NCI-H2196 (cell line): Measurements from ENCODE around the gene OR4D2.

ENCODE experiments used
- DNase-seq: peaks from one replicate; lab custom pipeline; 2025; ENCODE audit not compliant: unreplicated experiment; lab: John Stamatoyannopoulos, UW

Gene OR4D2

GRCh38 chr17:58172369-58173071 lies 5.7 kb downstream of the OR4D2 start:
- peak; percentile 46 for DNase-seq

GRCh38 chr17:58174871-58175270 lies 8.1 kb downstream of the OR4D2 start:
- no peak for DNase-seq

- DNase-seq = no peak
These were observed 9.4 kb downstream of the OR4D2 start for GRCh38 chr17:58176200-58176599.

GRCh38 chr17:58181796-58182195 lies 15.0 kb downstream of the OR4D2 start:
- DNase-seq = no peak

GRCh38 chr17:58183514-58183913 lies 16.7 kb downstream of the OR4D2 start:
- no peak for DNase-seq

GRCh38 chr17:58184308-58184985 lies 17.7 kb downstream of the OR4D2 start:
- DNase-seq = no peak

- no peak for DNase-seq
These were observed 18.4 kb downstream of the OR4D2 start for GRCh38 chr17:58184986-58185761.

GRCh38 chr17:58186591-58186990 lies 19.8 kb downstream of the OR4D2 start:
- DNase-seq = no peak

- no peak for DNase-seq
These were observed 20.3 kb downstream of the OR4D2 start for GRCh38 chr17:58187063-58187462.

GRCh38 chr17:58187675-58188074 lies 20.9 kb downstream of the OR4D2 start:
- DNase-seq = no peak

- DNase-seq = peak; percentile 57
These were observed 22.8 kb downstream of the OR4D2 start for GRCh38 chr17:58189436-58190146.

- no peak for DNase-seq
These were observed 24.6 kb downstream of the OR4D2 start for GRCh38 chr17:58191241-58191896.

- DNase-seq = no peak
These were observed 25.8 kb downstream of the OR4D2 start, which contains the start of gene EPX for GRCh38 chr17:58192612-58193011. Gene EPX (plus strand): TSS chr17:58192726. CDS start chr17:58192847, 121 bp downstream.

- DNase-seq = no peak
These were observed 27.0 kb downstream of the OR4D2 start for GRCh38 chr17:58193641-58194255.

- no peak for DNase-seq
These were observed 28.8 kb downstream of the OR4D2 start for GRCh38 chr17:58195518-58196123.

GRCh38 chr17:58196610-58197009 lies 29.8 kb downstream of the OR4D2 start:
- no peak for DNase-seq

GRCh38 chr17:58200024-58200633 lies 33.3 kb downstream of the OR4D2 start:
- peak; percentile 54 for DNase-seq

- no peak for DNase-seq
These were observed 36.1 kb downstream of the OR4D2 start for GRCh38 chr17:58202859-58203258.

GRCh38 chr17:58204796-58205195 lies 38.0 kb downstream of the OR4D2 start:
- no peak for DNase-seq
